ENCODE data around the gene KRTAP24-1. TPM values are rescaled to one million over a fixed set of nuclear protein-coding genes. Genes with fewer than 3 reads are reported as not detected.

Gene KRTAP24-1
- total RNA-seq, 2 experiments from 2014 or later = not detected

Other genes with a start within 250 kb of the KRTAP24-1 start
- gene CLDN17, start 116.1 kb downstream of the KRTAP24-1 start, total RNA-seq = not detected
- gene CLDN8, start 66.9 kb downstream of the KRTAP24-1 start, total RNA-seq = not detected
- not detected for gene KRTAP25-1, start 6.6 kb upstream of the KRTAP24-1 start, total RNA-seq
- gene KRTAP26-1, start 37.4 kb upstream of the KRTAP24-1 start, total RNA-seq = not detected
- gene KRTAP27-1, start 54.7 kb upstream of the KRTAP24-1 start, total RNA-seq = not detected
- not detected for gene KRTAP23-1, start 65.7 kb upstream of the KRTAP24-1 start, total RNA-seq
- gene KRTAP13-2, start 89.3 kb upstream of the KRTAP24-1 start, total RNA-seq = not detected
- not detected for gene KRTAP13-1, start 113.1 kb upstream of the KRTAP24-1 start, total RNA-seq
- gene KRTAP13-3, start 143.0 kb upstream of the KRTAP24-1 start, total RNA-seq = not detected
- gene KRTAP13-4, start 147.3 kb upstream of the KRTAP24-1 start, total RNA-seq = not detected
- not detected for gene KRTAP15-1, start 157.3 kb upstream of the KRTAP24-1 start, total RNA-seq
- gene KRTAP19-1, start 197.4 kb upstream of the KRTAP24-1 start, total RNA-seq = not detected
- not detected for gene KRTAP19-2, start 204.5 kb upstream of the KRTAP24-1 start, total RNA-seq
- not detected for gene KRTAP19-3, start 209.1 kb upstream of the KRTAP24-1 start, total RNA-seq
- gene KRTAP19-4, start 214.2 kb upstream of the KRTAP24-1 start, total RNA-seq = not detected
- not detected for gene KRTAP19-5, start 219.2 kb upstream of the KRTAP24-1 start, total RNA-seq